ENCODE measurements around the gene OR4D6. TPM values are rescaled to one million over a fixed set of nuclear protein-coding genes. Genes with fewer than 3 reads are reported as not detected.
A peak's percentile ranks its signal among the peaks of the same experiment; 100 is the strongest.
"Not testable (repeated sequence)": the region's sequence is repeated elsewhere in the genome, so short reads cannot be mapped to it uniquely, and the experiment has no call there.

OR4D6 gene
- not detected in 2 replicates for total RNA-seq (2014; rRNA removed)
- polyA plus RNA-seq (2012), result not detected

DNA sequence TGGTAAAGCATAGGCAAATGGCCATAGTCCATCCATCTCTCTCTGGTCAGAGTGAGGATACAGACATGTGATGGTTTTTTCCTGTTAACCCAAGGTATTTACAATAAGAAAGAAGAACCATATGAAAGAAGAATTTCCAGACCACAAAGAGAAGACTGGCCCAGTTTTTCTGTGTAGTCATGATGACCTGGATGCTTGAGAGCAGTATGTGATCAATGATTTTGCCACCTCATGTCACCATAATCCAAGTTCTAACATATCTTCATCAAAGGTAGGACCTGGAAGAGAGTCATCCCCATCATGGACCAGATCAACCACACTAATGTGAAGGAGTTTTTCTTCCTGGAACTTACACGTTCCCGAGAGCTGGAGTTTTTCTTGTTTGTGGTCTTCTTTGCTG is at the start of gene OR4D6:
Gene OR4D6 (plus strand): TSS at position 301 of the 400 bp plus-strand sequence. CDS start 0 bp downstream, at position 301.
- no peak for DNase-seq (ENCODE audit: low read depth)

DNA sequence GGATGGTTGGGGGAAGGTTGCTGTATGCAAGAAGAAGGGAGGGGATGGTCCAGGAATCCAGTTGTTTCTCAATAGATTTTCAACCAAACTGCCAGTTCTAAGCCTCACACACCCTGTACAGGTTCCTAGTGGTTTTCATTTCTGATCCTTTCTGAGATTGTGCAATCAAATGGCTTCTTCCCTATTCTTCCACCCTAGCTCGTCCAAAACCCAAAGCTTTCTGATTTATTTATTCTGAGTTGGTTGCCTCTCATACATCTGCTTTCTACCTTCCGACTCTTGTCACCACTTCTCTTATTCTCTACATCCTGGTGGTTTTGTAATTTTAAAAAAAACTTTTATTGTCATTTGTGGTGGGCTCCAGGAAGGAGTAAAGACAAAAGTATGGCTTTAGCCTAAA is 43.1 kb upstream of the OR4D6 start:
- no peak for DNase-seq (ENCODE audit: low read depth)

DNA sequence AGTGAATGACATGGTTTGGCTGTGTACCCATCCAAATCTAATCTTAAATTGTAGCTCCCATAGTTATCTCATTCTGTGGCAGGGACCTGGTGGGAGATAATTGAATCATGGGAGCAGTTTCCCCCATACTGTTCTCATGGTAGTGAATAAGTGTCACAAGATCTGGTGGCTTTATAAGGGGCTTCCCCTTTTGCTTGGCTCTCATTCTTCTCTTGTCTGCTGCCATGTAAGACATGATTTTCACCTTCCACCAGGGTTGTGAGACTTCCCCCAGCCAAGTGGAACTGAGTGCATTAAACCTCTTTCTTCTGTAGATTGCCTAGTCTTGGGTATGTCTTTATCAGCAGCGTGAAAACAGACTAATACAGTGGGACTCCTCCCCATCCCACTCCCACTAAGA is 41.6 kb upstream of the OR4D6 start:
- no peak for DNase-seq (ENCODE audit: low read depth)

DNA sequence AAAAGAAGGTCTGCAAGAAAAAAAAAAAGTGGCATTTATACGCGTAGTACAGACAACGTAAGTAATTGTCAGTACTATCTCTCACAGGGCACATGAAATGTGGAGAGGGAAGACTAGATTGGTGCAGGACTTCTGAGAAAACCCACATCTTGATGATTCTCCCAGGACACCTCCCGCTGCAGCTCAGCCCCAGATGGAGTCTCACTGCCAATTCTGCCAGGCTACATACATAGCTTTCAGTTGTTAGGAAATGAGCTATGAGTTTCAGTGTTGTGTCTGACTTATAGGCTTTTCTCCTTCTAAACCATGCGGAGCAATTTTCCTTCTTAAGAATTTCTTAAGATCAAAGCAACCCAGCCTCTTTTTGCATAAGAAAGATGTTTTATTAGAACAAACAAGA is 40.1 kb upstream of the OR4D6 start:
- no peak for DNase-seq (ENCODE audit: low read depth)

DNA sequence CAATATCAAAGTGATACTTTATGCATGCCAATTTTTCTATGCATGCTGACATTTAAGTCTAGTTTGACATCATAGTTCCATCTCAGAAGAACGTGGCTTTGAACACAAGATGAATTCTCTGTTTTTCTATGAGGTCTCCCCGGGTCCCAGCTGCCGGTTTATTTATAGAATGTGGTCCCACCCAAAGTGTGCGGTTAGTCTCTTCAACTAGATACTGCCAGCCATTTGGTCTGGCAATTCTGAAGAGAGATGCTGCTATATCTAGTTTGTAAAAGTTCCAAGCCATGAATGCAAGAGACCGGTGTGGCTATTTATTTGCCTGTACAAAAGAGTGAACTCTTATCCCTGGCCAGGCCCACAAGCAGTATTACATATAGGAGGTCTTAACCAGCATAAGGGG is 39.7 kb upstream of the OR4D6 start:
- DNase-seq (ENCODE audit: low read depth), result no peak

DNA sequence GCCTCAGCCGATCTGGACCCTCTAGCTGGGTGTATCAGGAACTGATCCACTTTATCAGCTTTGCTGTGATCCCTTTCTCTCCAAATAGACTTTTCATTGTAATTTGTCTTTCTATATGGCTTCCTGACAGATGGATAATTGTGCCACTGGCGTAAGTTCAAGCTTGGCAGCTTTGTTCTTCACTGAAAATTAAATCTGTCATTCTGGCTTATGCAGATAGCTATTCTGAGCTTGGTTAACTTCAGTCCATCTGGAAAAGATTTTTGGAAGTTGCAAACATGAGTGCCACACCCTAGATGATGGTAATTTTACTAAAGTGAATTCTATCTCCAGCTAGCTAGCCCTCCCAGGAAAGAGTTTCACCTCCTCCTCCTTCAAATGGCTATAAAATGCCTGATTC is 38.6 kb upstream of the OR4D6 start:
- no peak for DNase-seq (ENCODE audit: low read depth)

DNA sequence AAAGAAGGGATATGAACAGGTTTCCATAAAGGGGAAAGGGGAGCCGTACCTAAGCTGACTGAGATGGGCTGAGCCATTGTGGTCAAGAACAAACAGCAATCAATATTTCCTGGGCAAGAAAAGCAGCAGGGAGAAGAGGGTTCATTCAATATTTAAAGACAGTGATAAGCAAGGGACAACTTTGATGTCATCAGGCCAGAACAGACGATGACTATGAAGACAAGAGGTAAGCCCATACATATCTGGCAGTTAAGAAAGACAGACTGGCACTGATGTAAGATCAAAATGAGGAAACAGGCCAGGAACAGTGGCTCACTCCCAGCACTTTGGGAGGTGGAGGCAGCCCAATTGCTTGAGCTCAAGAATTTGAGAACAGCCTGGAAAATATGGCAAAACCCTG is 32.9 kb upstream of the OR4D6 start:
- DNase-seq (ENCODE audit: low read depth), result no peak

DNA sequence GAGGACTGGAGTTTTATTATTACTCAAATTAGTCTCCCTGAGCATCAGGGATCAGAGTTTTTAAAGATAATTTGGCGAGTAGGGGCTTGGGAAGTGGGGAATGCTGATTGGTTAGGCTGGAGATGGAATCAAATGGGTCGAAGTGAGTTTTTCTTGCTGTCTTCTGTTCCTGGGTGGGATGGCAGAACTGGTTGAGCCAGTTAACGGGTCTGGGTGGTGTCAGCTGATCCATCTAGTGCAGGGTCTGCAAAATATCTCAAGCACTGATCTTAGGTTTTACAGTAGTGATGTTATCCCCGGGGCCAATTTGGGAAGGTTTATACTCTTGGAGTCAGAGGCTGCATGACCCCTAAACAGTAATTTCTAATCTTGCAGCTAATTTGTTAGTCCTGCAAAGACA is 31.6 kb upstream of the OR4D6 start:
- DNase-seq (ENCODE audit: low read depth), result no peak

DNA sequence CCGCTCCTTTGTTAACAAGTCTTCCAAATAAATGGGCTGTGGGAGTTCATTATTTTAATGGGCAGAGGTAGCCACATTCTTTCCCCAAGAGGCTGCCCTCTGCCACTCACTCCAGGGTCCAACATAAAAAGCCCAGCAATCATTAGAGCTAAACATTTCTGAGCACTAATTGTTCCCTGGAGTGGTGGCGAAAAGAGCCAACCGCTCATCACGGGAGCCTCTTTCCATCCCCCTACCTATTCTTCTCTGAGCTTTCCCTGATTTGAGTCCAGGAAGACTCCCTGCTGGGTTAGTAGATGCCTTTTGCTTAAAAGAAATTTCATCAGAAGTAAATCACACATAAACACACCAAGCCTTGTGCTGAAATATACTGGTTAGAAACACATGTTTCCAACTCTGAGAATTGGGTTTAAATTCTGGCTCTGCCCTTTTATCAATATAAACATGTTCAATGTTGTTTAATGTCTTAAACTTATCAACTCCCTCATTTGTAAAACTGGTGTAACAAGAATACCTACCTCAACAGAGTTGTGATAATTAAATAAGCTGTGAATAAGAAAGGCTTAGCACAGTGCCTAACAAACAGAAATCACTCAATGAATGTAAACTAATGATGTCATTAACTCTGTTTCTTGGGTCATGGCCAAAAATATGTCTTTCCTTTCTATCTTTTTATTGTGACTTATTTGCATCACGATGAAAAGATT is 30.2 kb upstream of the OR4D6 start, which contains the start of gene OR5A2:
Gene OR5A2 (minus strand): TSS at position 53 of the 707 bp plus-strand sequence. CDS start 3,460 bp downstream, outside the sequence.
- no peak for DNase-seq (ENCODE audit: low read depth)

DNA sequence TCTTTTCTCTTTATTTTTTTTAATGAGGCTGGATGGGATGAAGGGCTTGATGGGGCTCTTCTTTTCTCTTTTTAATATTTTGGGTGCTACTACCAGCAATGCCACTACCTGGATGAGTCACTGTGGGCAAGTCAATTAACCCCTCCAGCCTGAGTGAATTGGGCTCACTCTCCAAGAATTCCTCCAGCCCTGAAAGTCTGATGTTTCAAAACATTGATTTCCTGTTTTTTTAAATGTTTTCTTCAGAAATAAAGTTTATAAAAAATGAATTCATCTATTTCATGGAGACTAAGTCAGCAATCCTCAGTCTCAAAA is 29.7 kb upstream of the OR4D6 start:
- no peak for DNase-seq (ENCODE audit: low read depth)

DNA sequence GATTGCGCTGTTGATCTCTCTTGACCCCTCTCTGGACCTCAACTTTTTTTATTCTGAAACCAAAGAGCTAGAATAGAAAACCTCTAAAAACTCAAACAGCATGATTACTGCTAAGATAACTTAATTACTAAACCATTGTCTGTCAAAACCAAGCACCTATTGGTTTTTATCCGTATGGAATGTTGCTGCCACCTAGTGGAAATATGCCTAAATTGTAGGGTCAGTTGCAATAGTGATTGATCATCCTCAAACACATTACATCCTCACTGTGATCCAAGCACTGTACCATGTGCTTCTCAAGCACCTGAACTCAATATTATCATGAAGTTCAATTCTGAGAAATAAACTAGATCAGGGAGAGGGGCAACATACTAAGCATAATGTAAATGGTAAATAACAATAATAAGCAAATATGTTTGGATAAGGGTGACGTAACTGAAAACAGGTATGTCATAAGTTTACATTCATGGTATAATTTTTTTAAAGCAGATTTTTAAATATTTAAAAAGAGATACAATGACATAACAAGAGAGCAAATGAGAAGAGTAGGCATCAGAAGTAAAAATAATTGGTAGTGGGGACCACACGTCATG is 26.7 kb upstream of the OR4D6 start:
- peak; percentile 27 for DNase-seq (ENCODE audit: low read depth)

DNA sequence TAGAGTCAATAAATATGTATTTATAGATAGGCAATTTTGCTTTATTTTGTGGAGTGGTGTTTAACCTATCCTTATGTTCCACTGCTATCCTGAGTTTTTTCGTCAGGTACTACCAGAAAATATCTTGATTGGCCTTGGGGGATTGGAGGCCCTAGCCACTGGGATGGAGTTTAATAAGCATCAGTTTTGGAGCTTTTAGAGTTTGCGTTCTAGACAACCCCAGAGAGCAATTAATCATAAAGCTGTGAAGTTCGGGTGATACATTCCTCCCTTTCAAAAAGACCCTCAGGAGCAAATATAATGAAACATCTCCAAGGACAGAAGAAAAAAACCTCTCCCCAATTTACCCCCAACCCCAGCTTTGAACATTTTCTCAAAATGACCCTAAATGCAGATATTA is 20.6 kb upstream of the OR4D6 start, which contains the start of gene OR5A1:
Gene OR5A1 (plus strand): TSS at position 301 of the 400 bp plus-strand sequence. CDS start 6,700 bp downstream, outside the sequence.
- no peak for DNase-seq (ENCODE audit: low read depth)

DNA sequence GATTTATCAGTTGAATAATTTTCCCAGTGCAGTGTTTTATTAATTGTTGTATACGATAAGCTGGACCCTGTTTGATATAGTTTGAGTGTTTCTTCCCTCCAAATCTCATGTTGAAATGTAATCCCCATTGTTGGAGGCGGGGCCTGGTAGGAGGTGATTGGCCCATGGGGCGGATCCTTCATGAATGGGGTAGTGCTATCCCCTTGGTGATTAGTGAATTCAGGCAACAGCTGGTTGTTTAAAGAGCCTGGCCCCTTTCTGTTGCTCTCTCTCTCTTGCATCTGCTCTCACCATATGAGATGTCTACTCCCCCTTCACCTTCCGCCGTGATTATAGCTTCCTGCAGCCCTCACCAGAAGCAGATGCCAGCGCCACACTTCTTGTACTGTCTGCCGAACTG is 19.0 kb upstream of the OR4D6 start:
- DNase-seq (ENCODE audit: low read depth), result peak; percentile 5

DNA sequence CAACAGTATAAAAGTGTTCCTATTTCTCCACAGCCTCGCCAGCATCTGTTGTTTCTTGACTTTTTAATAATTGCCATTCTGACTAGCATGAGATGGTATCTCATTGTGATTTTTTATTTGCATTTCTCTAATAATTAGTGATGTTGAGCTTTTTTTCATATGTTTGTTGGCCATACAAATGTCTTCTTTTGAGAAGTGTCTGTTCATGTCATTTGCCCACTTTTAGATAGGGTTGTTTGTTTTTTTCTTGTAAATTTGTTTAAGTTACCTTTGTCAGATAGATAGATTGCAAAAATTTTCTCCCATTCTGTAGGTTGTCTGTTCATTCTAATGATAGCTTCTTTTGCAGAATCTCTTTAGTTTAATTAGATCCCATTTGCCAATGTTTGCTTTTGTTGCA is 11.1 kb upstream of the OR4D6 start:
- DNase-seq (ENCODE audit: low read depth), result not testable (repeated sequence)

DNA sequence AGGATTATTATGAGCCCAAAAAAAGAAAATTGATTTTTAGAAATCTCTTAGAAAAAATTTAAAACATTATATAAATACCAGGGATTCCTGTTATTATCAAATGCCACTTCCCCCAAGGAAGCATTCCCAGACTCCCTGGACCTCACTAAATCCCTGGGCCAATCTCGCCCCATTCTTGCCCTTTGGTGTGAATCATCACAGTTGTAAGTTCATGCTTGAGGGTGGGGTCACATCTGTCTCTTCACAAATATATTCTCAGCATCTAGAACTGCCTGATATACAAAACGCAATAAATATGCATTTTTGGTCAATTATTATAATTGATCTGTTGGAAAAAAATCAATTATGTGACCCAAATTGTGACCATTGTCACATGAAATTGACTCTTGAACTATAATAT is 8.3 kb upstream of the OR4D6 start:
- no peak for DNase-seq (ENCODE audit: low read depth)

DNA sequence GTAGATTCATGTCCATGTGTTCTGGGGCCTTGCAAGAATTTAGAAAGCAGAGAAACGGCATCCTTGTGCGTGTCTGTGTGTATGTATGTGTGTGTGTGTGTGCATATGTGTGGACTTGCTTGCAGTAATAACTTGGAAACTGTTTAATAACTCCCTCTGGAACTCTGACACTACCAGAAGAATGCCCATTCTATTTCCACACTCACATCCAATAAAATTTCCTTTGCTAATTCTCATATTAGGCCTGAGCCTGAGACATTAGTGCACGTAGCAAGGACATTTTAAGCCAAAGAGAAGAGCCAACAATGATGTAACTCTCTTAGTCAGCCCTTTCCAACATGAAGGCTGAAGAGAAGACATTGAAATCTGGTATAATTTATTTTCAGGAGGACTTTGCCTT is 3.2 kb downstream of the OR4D6 start:
- DNase-seq (ENCODE audit: low read depth), result no peak

DNA sequence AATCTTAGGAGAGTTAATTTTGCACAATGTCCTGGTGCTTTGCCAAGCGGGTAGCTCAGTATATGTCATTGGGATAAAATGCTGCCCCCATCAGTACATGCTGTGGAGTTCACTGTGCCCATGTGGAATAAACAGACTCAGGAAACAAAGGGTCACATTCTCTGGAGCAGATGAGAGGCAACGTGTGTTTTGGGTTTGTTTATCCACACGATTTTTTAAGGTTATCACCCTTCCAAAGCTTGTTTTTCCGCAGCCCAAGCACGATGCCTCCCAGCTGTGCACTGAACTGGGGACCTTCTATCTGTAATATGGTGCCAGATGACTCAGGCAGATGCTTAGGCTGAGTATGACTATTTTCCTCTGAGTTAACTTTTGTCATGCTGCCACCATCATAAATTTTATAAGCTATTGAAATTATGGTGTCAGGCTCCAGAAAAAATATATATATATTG is 6.5 kb downstream of the OR4D6 start:
- DNase-seq (ENCODE audit: low read depth), result peak; percentile 3

DNA sequence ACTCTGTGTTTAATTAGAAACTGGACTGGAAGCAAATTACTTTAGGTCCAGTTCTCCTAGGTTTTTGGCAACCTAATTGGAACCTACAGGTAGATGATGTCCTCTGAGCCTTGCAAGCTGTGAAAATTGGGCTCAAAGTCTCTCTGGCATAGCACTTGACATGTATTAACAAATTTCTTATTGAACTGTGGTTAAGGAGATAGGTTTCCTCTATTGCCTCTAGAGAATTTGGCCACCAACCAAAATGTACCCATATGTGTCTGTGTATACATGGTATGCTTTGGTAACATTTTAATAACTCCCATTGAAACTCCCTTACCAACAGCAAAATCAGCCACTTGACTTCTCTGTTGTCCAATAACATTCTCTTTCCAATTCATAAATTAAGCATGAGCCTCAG is 16.3 kb downstream of the OR4D6 start, which contains the start of gene OR4D10:
Gene OR4D10 (plus strand): TSS at position 301 of the 400 bp plus-strand sequence. CDS start 4,115 bp downstream, outside the sequence.
- DNase-seq (ENCODE audit: low read depth), result no peak

DNA sequence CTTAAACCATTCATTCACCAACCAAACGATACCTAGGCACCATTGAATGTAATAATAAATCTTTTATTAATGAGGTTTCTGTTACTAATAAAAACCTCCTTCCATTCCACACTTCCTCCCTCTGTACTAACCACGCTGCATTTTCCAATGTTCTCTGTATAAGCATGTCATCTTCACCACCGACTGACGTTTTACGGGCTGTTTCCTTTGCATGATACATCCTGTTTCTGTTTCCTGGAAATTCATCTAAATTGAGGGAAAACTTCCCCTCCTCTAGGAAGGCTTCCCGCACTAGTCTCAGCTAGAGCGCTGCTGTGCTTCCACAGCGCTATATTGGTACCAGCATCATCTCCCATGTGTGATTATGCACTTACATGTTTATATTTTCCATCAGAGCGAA is 18.4 kb downstream of the OR4D6 start:
- no peak for DNase-seq (ENCODE audit: low read depth)

DNA sequence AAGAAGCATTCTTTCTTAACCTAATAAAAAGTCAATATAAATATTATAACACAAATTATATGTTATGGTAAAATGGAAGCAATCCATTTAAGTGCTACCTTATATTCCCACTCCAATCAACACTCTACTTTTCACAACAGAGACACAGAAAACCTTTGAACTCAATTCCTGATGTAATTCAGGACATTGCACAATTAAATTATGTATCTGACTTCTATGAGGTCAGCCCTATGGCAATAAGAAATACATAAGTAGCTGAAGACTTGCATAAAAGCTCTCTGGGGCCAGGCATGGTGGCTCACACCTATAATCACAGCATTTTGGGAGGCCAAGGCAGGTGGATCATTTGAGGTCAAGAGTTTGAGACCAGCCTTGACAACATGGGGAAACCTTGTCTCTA is 23.1 kb downstream of the OR4D6 start:
- DNase-seq (ENCODE audit: low read depth), result no peak

DNA sequence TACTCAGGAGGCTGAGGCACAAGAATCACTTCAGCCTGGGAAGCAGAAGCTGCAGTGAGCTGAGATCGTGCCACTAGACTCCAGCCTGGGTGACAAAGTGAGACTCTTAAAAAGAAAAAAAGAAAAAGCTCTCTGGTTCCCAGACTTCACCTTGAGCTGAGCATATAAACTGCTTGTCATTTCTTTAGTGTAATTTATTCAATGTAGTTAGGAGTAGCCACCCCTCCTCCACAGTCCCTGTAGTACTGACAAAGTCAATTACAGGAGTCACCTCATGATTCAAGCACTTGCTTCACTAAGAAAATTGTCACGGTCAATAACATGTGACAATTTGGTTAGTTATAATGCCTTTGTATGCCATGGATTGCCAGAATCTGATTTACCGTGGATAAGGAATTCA is 23.6 kb downstream of the OR4D6 start:
- no peak for DNase-seq (ENCODE audit: low read depth)

DNA sequence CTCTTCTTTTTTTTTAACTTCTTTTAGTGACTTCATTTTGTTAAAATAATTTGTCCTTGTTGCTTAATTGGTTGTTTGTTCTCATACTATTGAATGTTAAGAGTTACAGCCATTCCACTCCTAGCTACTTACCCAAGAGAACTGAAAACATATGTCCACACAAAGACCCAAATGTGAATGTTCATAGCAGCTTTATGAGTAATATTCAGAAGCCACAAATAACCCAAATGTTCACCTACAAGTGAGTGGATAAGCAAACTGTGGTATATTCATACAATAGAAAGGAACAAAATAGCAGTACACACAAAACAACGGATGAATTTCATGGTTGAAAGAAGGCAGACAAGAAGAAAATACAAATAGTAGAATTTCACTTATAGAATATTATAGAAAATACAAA is 45.2 kb downstream of the OR4D6 start:
- DNase-seq (ENCODE audit: low read depth), result peak; percentile 3

DNA sequence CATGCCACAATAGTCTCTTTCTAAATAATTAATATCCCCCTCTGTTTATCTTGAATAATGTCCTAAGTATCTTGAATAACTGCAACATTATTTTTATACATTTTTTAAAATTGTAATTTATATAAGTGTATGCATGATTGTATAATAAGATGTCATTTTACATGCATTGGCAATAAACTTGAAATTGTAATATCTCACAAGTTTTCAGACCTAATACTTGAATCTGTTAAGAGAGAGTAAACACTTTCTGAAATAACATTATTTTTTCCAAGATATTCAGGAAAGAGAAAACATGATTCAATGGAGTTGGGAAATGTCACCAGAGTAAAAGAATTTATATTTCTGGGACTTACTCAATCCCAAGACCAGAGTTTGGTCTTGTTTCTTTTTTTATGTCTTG is 46.5 kb downstream of the OR4D6 start, which contains the start of gene OR4D11:
Gene OR4D11 (plus strand): TSS at position 301 of the 400 bp plus-strand sequence. CDS start 0 bp downstream, at position 301.
- no peak for DNase-seq (ENCODE audit: low read depth)

All from LHCN-M2 (cell line).